IMR-90 (cell line): Measurements from ENCODE around the gene ZNF853.

ENCODE experiments used
- POLR2A ChIP-seq: IDR thresholded peaks from 2 replicates; pipeline ENCODE4 v1.6.1; 2012; ENCODE audit warnings: mild to moderate bottlenecking, low read depth, low read length
- RAD21 ChIP-seq: IDR thresholded peaks from 2 replicates; pipeline ENCODE4 v1.6.1; 2012; ENCODE audit warnings: low read length, improper control_type of control experiment
- TF ChIP-seq, protein P1 (sequence below): conservative IDR thresholded peaks from 2 replicates; pipeline ENCODE4 v1.5.1; 2012; ENCODE audit warnings: mild to moderate bottlenecking, low read depth, low read length, improper control_type of control experiment
- TF ChIP-seq, protein P2 (sequence below): fragments of 150-350 bp; IDR thresholded peaks from 2 replicates; pipeline ENCODE4 v1.6.1; 2017; ENCODE audit warnings: mild to moderate bottlenecking, antibody characterized with exemption, low read length, low read depth

DNA sequence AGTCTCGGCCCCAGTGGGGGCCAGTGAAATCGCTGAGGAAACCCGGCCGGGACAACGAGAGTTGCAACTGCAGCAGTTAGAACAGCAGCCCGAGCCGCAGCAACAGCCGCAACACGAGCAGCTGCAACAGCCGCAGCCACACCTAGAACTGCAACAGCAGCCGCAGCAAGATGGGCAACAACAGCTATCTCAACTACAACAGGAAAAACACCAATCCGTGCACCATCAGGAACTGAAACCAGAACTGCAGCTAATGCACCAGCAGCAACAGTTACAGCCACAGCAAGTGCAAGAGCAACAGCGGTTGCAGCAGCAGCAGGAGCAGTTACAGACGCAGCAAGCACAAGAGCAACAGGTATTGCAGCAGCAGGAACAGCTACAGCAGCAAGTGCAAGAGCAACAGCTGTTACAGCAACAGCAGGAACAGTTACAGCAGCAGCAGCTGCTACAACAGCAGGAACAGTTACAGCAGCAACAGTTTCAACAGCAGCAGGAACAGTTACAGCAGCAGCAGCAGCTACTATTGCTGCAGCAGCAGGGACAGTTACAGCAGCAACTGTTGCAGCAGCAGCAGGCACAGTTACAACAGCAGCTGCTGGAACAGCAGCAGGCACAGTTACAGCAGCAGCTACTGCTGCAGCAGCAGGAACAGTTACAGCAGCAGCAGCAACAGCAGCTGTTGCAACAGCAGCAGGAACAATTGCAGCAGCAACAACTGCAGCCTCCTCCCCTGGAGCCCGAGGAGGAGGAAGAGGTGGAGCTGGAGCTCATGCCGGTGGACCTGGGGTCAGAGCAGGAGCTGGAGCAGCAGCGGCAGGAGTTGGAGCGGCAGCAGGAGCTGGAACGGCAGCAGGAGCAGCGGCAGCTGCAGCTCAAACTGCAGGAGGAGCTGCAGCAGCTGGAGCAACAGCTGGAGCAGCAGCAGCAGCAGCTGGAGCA, 6.1 kb downstream of the ZNF853 start:
- TF ChIP-seq, protein P1, sequence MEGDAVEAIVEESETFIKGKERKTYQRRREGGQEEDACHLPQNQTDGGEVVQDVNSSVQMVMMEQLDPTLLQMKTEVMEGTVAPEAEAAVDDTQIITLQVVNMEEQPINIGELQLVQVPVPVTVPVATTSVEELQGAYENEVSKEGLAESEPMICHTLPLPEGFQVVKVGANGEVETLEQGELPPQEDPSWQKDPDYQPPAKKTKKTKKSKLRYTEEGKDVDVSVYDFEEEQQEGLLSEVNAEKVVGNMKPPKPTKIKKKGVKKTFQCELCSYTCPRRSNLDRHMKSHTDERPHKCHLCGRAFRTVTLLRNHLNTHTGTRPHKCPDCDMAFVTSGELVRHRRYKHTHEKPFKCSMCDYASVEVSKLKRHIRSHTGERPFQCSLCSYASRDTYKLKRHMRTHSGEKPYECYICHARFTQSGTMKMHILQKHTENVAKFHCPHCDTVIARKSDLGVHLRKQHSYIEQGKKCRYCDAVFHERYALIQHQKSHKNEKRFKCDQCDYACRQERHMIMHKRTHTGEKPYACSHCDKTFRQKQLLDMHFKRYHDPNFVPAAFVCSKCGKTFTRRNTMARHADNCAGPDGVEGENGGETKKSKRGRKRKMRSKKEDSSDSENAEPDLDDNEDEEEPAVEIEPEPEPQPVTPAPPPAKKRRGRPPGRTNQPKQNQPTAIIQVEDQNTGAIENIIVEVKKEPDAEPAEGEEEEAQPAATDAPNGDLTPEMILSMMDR, result no peak
- TF ChIP-seq, protein P2, sequence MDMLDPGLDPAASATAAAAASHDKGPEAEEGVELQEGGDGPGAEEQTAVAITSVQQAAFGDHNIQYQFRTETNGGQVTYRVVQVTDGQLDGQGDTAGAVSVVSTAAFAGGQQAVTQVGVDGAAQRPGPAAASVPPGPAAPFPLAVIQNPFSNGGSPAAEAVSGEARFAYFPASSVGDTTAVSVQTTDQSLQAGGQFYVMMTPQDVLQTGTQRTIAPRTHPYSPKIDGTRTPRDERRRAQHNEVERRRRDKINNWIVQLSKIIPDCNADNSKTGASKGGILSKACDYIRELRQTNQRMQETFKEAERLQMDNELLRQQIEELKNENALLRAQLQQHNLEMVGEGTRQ, result no peak
- TF ChIP-seq RAD21 (no peak), POLR2A (no peak)
